Transverse colon (tissue), 4 donors: ENCODE data around the gene MTHFD1L.
"Not testable (repeated sequence)": the region's sequence is repeated elsewhere in the genome, so short reads cannot be mapped to it uniquely, and the experiment has no call there.

Source experiments
- POLR2A ChIP-seq: fragments of 450-650 bp; IDR thresholded peaks from one replicate; pipeline ENCODE4 v1.6.1; 2016; ENCODE audit warnings: antibody characterized with exemption, mild to moderate bottlenecking, moderate library complexity
- POLR2AphosphoS5 ChIP-seq, 3 donors: sonication (generic); formaldehyde crosslinking; IDR thresholded peaks; one replicate each; pipeline ENCODE4 v1.6.1; 2016; ENCODE audit warnings: antibody characterized with exemption in 3 of 3
- TF ChIP-seq, protein P1 (sequence below), 5 experiments: fragments of 200-600 bp in 3 of 5; fragments of 450-650 bp in 2 of 5; sonication (generic) in 3 of 5; IDR thresholded peaks; 1 replicate in 2 of 5; 2 replicates in 3 of 5; pipeline ENCODE4 v1.5.1; 2016 to 2017; ENCODE audit warnings: antibody characterized with exemption in 5 of 5, inconsistent platforms in 3 of 5, mild to moderate bottlenecking in 2 of 5, moderate library complexity in 1 of 5

DNA sequence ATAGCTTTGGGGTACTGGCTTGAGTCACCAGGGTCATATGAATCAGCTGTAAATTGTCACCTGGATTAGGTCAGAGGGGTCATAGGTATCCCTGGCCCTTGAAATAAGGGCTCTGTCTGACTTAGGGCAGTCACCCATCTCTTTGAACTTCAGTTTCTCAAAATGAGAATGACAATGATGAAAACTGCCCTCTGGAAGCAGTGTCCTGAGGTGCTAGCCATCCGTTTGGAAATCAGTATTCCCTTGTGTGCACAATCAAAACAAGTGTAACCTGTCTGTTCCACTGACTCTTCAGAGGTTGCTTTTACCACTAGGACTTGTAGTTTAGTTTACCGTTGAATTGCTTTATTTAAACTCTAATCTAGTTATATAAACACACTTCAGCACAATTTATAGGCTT is 259.7 kb downstream of the MTHFD1L start:
- TF ChIP-seq, protein P1, sequence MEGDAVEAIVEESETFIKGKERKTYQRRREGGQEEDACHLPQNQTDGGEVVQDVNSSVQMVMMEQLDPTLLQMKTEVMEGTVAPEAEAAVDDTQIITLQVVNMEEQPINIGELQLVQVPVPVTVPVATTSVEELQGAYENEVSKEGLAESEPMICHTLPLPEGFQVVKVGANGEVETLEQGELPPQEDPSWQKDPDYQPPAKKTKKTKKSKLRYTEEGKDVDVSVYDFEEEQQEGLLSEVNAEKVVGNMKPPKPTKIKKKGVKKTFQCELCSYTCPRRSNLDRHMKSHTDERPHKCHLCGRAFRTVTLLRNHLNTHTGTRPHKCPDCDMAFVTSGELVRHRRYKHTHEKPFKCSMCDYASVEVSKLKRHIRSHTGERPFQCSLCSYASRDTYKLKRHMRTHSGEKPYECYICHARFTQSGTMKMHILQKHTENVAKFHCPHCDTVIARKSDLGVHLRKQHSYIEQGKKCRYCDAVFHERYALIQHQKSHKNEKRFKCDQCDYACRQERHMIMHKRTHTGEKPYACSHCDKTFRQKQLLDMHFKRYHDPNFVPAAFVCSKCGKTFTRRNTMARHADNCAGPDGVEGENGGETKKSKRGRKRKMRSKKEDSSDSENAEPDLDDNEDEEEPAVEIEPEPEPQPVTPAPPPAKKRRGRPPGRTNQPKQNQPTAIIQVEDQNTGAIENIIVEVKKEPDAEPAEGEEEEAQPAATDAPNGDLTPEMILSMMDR (IDR thresholded peaks at IDR 0.05): not testable (repeated sequence)
- TF ChIP-seq POLR2A; POLR2AphosphoS5 (IDR thresholded peaks at IDR 0.05): not testable (repeated sequence)
